Activated B cell treated with CpG ODN at 0.5 μM for 24 hours (primary cell): ENCODE measurements around the gene PINLYP. TPM values are rescaled to one million over a fixed set of nuclear protein-coding genes. Genes with fewer than 3 reads are reported as not detected.

Source experiments
- ATAC-seq: fragments of 200-7000 bp; cut with Tn5 transposase; one replicate; pipeline ENCODE4 v1.10.0; 2021; ENCODE audit warnings: low read depth, mild to moderate bottlenecking, moderate library complexity
- CTCF ChIA-PET: fragments of 350-600 bp; sonication (Branson Sonifier 250); formaldehyde crosslinking; loops from one replicate; lab custom pipeline; 2021; ENCODE audit warnings: antibody characterized with exemption; lab: Charles Lee
- POLR2A ChIA-PET: fragments of 350-600 bp; sonication (Branson Sonifier 250); formaldehyde crosslinking; loops from one replicate; lab custom pipeline; 2021; ENCODE audit warnings: antibody characterized with exemption; lab: Charles Lee
- DNase-seq: peaks from one replicate; pipeline ENCODE4 v3.0.0; 2022
- H3K27ac Mint-ChIP-seq: one replicate; pipeline ENCODE4 v1.8.0; 2020; ENCODE audit warnings: mixed read lengths
- H3K27me3 Mint-ChIP-seq: one replicate; pipeline ENCODE4 v1.8.0; 2021; ENCODE audit warnings: mixed read lengths
- H3K36me3 Mint-ChIP-seq: one replicate; pipeline ENCODE4 v1.8.0; 2021; ENCODE audit warnings: low read depth, mixed read lengths
- H3K4me1 Mint-ChIP-seq: one replicate; pipeline ENCODE4 v1.8.0; 2021; ENCODE audit warnings: mixed read lengths
- H3K4me3 Mint-ChIP-seq: one replicate; pipeline ENCODE4 v1.8.0; 2020; ENCODE audit warnings: mild to moderate bottlenecking, mixed read lengths
- H3K9me3 Mint-ChIP-seq: one replicate; pipeline ENCODE4 v1.8.0; 2020; ENCODE audit warnings: mixed read lengths
- CTCF ChIP-seq: fragments of 200-600 bp; IDR thresholded peaks from one replicate; pipeline ENCODE4 v1.8.0; 2022; ENCODE audit warnings: antibody characterized with exemption, mild to moderate bottlenecking
- intact Hi-C: fragments of 100-400 bp; cut with micrococcal nuclease; formaldehyde crosslinking; loops from one replicate; pipeline ENCODE4 v1.15.1; 2024
- total RNA-seq: library from RNA; stranded (reverse); gene quantifications from 2 replicates; pipeline ENCODE4 v1.2.3, GENCODE V29; 2022

PINLYP gene
- total RNA-seq, 1 donor from 2014 or later = 2.1 TPM

GRCh38 chr19:43624933-43625332, 49.3 kb downstream of the PINLYP start:
- H3K36me3 Mint-ChIP-seq = peaks cover under 1% of the 10 kb centered on the region
- ATAC-seq = peak; percentile 84
- intact Hi-C loops = loop anchor here (1.0 kb wide), 1 partner anchor 70 kb away; no protein-coding TSS in a partner anchor

GRCh38 chr19:43625918-43626579, 50.4 kb downstream of the PINLYP start:
- DNase-seq = no peak
- Mint-ChIP-seq H3K36me3 (no peaks in the 10 kb centered on the region), H3K9me3 (no peaks in the 10 kb centered on the region), H3K27ac (no peak overlapping the region), H3K27me3 (peaks cover 4% of the 10 kb centered on the region), H3K4me1 (peaks cover 10% of the 10 kb centered on the region), H3K4me3 (no peak overlapping the region)
- TF ChIP-seq CTCF = no peak
- ChIA-PET CTCF (interaction anchor here (0.9 to 1.0 kb wide), 2 partner anchors 17 to 32 kb away, joined by 3 to 4 read pairs; no protein-coding TSS in a partner anchor), POLR2A (interaction anchor here (0.6 kb wide), 1 partner anchor 17 kb away, joined by 3 read pairs; no protein-coding TSS in a partner anchor)
- no peak for ATAC-seq
- intact Hi-C loops = loop anchor here (1.0 kb wide), 1 partner anchor 71 kb away; no protein-coding TSS in a partner anchor

More at GRCh38 chr19:43624933-43625332, 49.3 kb downstream of the PINLYP start:
- Mint-ChIP-seq H3K4me1 (peaks cover 19% of the 10 kb centered on the region), H3K27me3 (peaks cover 4% of the 10 kb centered on the region), H3K4me3 (no peak overlapping the region), H3K9me3 (no peaks in the 10 kb centered on the region), H3K27ac (no peak overlapping the region)
- ChIA-PET POLR2A (no interaction called here), CTCF (interaction anchor here (0.9 to 1.0 kb wide), 2 partner anchors 16 to 31 kb away, joined by 3 to 4 read pairs; no protein-coding TSS in a partner anchor)
- peak; percentile 59 for DNase-seq
- no peak for TF ChIP-seq CTCF

- CTCF ChIA-PET = no interaction called here
- intact Hi-C loops = no loop called here
- H3K27me3 Mint-ChIP-seq = peaks cover 4% of the 10 kb centered on the region
- H3K27ac Mint-ChIP-seq = no peak overlapping the region
- POLR2A ChIA-PET = interaction anchor here (0.6 kb wide), 1 partner anchor 16 kb away, joined by 3 read pairs; no protein-coding TSS in a partner anchor
- ATAC-seq = no peak
- no peak for TF ChIP-seq CTCF
- DNase-seq = no peak
- no peaks in the 10 kb centered on the region for H3K9me3 Mint-ChIP-seq
- no peak overlapping the region for H3K4me3 Mint-ChIP-seq
- peaks cover 10% of the 10 kb centered on the region for H3K4me1 Mint-ChIP-seq
- H3K36me3 Mint-ChIP-seq = no peaks in the 10 kb centered on the region
Observed at GRCh38 chr19:43626838-43627237, 51.2 kb downstream of the PINLYP start.

- ATAC-seq = no peak
- Mint-ChIP-seq H3K27ac (no peak overlapping the region), H3K4me3 (no peak overlapping the region), H3K36me3 (no peaks in the 10 kb centered on the region), H3K4me1 (peaks cover 10% of the 10 kb centered on the region), H3K27me3 (peaks cover 7% of the 10 kb centered on the region), H3K9me3 (no peaks in the 10 kb centered on the region)
- ChIA-PET POLR2A (no interaction called here), CTCF (interaction anchor here (0.6 to 1.2 kb wide), 2 partner anchors 49 to 74 kb away, joined by 3 read pairs; no protein-coding TSS in a partner anchor)
- intact Hi-C loops = no loop called here
- no peak for DNase-seq
- TF ChIP-seq CTCF = no peak
Observed at GRCh38 chr19:43628646-43629326, 53.2 kb downstream of the PINLYP start.

- no peak for ATAC-seq
- POLR2A ChIA-PET = no interaction called here
- no peak for DNase-seq
- no peak overlapping the region for H3K4me3 Mint-ChIP-seq
- intact Hi-C loops = loop anchor here (5.0 kb wide), 1 partner anchor 36 kb away; no protein-coding TSS in a partner anchor
- no peaks in the 10 kb centered on the region for H3K9me3 Mint-ChIP-seq
- peaks cover 9% of the 10 kb centered on the region for H3K27me3 Mint-ChIP-seq
- CTCF ChIA-PET = no interaction called here
- H3K36me3 Mint-ChIP-seq = no peaks in the 10 kb centered on the region
- no peak overlapping the region for H3K27ac Mint-ChIP-seq
- peaks cover 4% of the 10 kb centered on the region for H3K4me1 Mint-ChIP-seq
- TF ChIP-seq CTCF = no peak
Observed at GRCh38 chr19:43631491-43631890, 55.9 kb downstream of the PINLYP start.
